DMS53 treated with DMSO at 0.1 percent for 48 hours (cell line): Measurements from ENCODE around the gene BCR.

ENCODE experiments used
- DNase-seq: peaks from one replicate; lab custom pipeline; 2025; ENCODE audit not compliant: unreplicated experiment; lab: John Stamatoyannopoulos, UW

BCR gene

DNA sequence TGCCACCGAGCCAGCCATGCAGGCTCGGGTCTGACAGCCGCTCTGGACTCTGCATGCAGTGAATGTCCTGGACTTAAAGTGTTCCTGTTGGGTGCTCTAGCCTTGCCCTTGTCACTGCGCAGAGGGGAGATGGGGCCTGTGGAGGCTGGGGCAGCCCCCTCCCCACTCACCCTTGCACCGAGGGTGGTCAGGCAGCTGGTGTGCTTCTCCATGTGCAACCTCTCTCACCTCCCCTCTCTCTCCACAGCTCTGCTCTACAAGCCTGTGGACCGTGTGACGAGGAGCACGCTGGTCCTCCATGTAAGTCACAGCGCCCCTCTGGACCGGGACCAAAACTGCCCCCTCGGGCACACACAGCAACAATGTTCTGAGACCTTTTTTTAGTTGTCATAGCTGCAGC lies 92.5 kb downstream of the BCR start:
- DNase-seq, result no peak

DNA sequence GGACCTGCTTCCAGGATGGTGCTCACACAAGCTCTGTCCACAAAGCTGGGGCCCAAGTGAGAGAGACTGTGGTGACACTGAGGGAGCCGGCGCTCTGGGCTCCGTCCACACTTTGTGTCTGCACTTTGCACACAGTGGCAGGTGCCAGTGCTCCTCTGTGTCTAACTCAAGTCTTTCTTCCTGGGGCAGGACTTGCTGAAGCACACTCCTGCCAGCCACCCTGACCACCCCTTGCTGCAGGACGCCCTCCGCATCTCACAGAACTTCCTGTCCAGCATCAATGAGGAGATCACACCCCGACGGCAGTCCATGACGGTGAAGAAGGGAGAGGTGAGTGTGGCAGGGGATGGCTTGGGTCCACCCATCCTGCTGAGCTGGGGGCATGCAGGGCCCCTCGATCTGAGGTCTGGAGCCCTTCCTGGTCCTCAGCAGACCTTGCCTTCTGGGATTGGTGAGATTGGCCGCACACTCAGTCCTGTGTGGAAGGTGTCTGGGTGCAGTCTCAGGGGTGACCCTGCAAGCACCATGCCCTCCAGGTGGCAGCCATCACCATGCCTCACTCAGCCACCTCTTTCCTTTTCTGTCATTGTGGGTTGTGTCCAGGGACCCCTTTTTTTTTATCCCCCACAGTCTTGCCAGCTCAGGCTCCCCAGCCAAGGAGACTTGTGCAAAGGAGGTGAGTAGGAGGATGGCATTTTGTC lies 93.3 kb downstream of the BCR start:
- no peak for DNase-seq

DNA sequence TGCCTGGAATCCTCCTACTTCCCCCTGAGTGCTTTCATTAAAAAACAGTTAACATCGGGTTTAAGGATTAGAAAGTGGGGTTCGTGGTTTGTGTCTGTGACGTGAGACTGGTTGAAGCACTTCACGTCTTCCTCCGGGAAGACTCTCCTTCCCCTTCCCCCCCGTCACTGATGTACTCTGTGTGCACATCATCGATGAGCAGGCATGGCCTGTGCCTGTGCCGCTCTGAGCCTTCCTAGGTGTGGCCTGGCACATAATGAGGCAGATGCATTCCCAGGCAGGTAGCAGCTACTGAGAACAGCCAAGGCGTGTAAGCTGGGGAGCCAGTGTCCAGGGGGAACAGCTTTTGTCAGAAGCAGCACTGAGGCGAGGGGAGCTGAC lies 93.8 kb downstream of the BCR start:
- DNase-seq, result no peak

DNA sequence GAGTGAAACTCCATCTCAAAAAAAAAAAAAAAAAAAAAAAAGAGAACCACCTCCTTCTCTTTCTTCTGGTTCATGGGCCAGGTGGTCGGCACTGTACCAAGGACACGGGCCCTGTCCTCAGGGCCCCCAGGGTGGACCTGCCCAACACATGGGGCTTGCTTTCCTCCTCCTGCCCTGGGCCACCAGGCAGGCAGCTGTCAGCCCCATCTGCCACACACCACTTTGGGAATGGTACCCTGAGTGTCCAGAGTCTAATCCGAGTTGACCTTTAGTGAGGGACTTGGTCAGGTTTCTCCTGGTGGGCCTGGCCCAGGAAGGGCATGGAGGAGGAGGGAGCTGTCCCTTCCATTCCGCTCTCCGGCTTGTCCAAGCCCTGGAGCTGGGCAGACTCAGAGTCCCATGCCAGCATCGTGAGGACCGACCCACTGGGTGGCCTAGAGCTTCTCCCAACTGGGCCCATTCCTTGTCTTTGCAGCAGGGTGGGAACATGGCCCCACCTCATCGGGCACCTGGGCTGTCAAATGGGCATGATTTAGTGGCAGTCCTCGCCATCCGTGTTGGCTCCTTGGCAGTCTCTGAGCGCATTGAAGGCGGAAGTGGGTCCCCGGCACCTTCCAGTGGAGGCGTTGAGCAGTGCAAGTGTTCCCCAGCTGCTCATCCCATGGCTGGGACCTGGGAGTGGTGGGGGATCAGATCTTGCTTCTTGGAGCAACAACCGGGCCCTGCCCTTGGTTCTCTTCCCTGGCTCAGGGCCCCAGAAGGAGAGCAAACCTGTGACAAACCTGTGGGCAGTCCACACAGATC lies 94.8 kb downstream of the BCR start:
- no peak for DNase-seq

DNA sequence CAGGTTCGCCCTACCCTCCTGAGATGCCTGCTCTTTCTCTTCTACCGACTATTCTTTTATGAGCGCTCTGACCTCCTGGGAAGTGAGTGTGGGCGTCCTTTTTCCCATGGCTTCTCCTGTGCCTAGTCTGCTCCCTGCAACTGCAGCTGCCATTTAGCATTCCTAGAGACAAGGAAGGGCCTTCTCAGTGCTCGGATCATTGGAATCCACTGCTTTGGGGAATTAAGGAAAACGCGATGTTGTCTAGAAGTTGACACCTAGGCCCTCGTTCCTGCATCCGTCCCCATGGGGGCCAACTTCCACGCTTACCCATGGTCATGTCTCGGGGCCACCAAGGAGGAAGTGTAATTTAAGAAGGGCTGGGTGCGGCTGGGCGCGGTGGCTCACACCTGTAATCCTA lies 95.4 kb downstream of the BCR start:
- DNase-seq, result no peak

DNA sequence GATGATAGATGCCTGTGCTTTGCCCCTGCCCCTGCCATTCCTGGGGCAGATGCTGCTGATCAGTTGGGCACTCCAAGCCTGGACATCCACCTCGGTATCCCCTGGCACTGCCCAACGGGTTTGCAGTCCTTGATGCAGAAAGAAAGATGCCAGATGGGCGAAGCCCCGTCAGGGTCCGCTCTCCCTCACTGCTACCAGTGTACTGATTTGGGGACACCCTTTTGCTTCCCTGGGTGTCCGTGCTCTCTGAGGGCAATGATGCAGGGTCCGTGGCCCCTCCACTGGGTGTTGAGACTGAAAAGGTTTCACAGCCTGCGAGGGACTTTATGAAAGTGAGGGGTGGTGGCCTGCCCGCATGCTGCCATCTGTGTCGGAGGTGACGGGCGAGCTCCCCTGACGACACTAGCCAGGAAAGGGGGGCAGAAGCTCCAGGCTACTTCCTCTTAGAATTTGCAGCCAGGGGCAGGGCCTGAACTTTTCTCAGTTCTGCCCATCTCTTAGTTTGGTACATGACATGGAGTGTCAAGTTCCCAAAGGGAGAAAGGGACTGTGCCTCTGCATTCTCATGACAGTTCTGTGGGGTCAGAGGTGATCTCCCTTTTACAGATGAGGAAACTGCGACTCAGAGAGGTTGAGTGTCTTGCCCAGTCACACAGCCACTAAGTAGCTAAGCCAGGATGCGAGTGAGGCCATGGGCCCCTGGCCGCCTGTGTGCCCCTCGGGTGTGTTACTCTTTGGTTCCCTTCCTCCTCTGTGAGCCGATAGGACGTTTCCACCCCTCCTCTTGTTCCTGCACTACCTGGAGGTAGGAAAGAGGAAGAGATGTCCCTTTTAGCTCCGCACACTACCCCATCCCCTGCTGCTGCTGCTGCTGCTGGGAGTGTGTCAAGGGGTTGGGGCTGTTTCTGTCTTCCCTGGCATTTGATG lies 96.6 kb downstream of the BCR start:
- DNase-seq, result no peak

DNA sequence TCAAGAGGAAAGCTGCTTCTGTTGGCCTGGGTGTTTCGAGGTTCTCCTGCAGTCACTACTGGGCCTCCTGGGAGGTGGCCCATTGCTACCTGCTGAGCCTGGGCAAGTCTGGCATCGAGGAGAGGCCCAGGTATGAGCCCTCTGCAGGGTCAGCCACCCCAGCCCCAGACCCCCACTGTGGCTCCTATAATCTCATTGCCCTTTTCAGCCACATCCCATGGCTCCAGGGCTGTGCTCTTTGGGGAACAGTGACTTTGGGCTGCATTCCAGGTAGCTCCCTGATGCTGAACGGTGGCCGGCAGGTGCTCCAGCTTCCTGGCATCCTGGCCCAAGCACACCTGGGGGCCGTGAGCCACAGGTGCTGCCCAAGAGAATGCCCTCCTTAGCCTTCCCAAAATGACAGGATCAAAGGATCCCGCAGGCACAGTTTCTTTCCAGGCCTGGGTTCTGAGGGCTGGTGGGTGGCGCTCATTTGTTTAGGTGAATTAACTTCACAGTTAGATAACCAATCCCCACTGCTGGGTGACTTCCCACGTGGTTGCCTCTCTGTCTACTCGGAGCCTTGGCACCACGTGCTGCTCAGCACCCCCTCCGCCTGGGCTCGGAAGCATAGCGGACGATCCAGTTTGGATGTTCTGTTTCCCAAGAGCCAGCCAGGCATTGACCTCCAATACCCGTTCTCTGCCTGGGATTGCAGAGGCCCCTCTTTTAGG lies 97.4 kb downstream of the BCR start:
- DNase-seq, result no peak

DNA sequence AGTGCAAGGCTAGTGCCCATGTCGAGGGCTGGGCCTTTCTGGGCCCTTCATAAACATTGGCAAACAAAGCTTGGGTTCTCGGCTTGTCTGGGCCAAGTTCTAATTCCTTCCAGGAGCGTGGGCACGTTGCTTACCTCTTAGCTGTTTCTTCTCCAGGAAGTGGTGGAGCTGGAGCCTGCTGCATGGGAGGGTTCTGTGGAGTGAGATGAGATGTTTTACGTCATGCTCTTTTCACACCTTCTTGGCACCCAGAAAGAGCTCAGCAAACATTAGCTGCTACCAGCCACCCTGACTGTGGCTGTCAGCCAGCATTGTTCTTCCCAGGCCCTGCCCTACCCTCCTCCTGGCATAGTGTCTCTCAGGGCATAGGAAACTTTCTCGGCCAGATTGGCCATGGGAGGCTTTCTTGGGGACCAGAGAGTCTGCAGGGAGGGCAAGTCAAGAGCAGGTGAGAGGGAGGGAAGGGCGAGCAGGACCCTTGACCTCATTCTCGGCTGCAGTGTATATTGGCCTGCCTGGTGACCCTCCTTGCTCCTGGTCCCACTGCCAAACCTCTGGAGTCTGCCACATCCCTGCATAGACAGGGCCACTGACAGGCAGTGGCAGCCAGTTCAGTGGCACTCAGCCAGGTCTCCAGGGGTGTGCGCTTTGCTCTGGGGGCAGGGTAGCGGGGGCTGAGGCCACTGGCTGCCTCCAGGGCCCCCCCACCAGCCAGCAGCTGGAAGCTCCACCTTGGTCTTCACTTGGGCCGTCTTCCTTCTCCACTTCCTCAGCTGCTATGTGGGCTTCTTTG lies 98.8 kb downstream of the BCR start:
- DNase-seq, result no peak

DNA sequence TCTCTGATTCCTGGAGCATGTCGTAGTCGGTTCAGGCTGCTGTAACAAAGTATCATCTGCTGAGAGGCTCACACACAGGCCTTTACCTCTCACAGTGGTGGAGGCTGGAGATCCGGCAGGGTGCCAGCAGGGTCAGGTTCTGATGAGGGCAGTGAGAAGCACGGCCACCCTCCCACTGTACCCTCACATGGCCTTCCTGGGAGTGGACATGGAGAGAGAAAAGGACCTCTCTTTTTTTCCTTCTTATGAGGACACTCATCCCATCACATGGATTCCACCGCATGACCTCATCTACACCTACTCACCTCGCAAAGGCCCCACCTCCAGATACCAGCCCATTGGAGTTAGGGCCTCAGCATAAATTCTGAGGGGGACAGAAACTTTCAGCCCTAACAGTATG lies 99.5 kb downstream of the BCR start:
- no peak for DNase-seq

DNA sequence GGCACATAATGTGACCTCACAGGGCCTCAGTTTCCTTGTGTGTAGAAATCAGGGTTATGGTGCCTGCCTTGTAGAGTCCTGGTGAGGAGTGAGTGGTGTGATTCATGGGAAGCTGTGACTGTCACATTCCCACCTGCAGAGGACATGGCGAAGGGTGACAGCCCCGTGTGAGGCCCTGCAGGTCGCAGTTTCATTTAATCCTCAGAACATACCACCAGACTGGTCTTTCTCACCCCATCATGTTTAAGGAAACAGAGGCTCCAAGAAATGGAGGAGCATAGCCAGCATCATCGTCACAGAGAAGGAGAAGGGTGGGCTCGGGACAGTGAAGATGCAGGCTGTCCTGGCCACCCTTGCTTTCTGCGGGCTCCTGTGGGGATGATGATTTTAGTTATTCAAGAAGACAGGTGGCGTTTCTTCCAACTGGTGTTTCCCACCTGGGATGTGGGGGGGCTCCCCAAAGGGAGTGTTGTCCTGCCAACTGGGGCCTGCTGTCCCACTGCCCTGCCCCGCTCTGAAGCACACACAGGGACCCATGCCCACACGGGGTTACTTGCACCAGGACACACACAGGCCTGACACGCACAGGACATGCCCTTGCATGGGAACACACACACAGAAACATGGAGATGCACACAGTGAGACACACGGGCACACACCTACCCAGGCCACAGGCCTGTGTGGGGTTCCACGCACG lies 100.2 kb downstream of the BCR start:
- no peak for DNase-seq

DNA sequence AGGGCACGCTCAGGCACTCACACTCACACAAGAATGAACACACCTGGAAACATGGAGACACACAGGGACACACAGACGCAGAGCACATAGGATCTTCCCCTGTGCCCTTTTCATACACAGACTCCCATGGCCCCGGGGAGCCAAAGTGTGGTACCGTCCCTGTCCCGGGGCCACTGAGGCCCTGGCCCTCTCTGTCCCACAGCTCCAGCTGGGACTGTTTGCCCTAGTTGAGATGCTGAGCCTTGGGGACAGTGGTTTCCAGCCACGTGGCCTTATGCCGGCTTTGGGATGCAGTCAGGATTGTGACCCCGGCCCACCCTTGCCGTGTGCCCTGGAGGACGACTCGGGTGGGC lies 100.7 kb downstream of the BCR start:
- no peak for DNase-seq

DNA sequence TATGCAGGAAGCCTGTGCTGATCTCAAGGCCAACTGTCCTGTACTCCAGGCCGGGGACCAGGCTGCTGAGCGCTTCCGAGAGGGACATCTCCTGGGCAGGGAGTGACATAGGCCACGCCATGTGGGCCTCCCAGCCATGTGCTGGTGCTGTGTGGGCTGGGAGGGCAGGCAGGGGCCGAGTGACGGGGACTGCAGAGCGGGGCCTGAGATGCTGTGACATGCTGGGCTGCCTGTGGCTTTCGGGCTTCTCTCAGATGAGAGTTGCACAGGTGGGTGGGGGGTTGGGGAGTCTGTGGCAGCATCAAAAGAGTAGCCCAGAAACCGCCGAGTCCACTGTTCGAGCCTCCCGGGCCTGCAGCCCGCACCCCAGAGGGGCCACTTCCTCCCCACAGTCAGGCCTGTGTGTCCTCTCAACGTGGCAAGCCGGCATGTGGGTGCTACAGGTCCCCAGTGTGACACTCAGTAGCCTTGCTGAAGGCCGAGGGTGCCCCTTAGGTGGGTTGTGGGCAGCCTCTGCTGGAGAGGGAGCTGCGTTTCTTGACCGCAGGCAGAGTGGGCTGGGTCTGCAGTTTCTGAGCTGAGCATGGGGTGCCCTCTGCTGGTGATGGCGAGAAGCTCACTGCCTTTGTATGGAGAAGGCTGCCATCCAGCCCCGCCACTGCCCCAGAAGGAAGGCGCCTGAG lies 101.2 kb downstream of the BCR start:
- peak; percentile 19 for DNase-seq

DNA sequence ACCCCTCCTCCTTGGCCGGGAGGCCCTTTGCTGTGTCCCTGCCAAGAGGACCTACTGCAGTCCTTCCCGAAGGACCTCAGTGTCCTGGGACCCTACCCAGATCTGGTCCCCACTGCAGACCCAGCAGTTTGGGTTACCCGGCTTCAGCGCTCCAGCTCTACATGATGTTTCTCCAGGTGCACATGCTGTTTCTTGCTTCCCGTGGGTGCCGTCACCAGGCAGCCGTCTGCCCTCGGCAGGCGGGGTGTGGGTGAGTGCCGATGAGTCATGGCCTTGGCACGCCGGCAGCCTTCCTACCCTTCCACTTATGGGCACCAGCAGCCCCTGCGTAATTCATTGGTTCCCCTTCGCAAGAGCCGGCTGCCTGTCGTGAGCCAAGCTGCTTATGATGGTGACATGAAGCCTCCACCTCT lies 101.8 kb downstream of the BCR start:
- DNase-seq, result peak; percentile 31

DNA sequence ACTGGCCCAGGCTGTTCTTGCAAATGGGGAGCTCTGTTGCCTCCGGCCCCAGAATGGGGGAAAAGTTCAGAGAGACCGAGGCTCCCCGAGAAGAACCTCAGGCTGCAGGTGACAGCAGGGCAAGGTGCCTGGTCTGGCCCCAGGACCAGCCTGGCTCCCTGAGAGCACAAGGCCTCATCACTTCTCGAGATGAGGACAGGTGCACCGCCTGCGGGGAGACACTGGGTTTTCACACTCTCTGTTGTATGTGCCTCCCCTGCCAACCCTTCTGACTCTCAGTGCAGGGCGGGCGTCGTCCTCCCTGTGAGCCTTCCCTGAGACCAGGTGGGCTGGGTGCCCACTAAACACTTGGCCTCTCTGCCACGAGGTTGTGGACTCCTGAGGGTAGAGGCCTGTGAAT lies 102.2 kb downstream of the BCR start:
- no peak for DNase-seq

DNA sequence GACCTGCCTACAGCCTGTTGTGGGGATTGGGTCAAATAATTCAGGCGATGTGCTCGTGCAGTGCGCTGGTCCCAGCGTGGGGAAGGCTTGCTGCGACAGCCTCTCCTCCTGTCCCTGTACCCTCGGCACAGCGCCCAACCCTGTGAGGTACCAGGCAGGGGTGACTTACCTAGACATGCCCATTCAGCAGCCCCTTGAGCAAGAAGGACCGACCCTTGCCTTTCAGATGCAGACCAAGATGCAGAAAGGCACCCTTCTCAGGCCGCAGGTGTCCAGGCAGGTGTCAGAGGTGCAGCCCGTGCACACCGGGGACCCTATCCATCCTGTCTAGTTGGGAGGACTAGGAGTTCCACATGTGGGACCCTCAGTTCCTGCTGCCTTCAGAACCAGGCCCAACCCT lies 102.7 kb downstream of the BCR start:
- no peak for DNase-seq

DNA sequence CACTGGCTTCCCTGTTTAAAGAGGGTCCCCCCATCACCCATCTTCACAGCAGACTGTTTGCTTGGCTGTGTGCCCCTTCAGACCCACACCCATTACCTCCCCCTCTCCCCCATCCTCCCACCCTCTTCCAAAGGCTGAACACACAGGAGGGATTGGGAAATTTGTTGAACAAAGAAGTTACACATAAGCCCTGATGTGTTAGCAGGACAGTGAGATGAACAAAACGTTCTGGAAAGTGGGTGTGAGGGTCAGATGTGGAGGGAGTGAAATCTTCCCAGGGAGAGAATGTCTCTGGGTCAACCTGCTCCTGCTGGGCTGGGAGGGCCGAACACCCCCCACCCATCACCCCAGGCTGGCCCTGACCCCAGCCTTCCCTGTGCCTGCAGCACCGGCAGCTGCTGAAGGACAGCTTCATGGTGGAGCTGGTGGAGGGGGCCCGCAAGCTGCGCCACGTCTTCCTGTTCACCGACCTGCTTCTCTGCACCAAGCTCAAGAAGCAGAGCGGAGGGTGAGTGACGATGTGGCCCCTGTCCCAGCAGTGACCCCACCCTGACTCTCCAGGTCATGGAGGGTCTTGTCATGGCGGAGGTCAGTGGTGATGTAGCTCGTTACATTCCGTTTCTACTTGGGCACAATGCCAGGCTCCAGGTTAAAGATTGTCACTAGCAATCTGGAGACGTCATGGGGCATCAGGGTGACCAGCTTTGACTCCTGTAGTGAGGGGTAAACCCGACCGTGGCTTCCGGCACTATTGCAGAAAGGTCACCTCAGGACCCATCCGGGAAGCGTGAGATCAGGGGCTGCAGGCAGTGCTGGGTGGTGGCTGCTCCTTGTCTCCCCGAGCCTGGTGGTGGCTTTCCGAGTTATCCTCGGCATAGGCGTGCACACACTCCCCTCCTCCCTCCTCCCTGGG lies 103.5 kb downstream of the BCR start:
- no peak for DNase-seq

DNA sequence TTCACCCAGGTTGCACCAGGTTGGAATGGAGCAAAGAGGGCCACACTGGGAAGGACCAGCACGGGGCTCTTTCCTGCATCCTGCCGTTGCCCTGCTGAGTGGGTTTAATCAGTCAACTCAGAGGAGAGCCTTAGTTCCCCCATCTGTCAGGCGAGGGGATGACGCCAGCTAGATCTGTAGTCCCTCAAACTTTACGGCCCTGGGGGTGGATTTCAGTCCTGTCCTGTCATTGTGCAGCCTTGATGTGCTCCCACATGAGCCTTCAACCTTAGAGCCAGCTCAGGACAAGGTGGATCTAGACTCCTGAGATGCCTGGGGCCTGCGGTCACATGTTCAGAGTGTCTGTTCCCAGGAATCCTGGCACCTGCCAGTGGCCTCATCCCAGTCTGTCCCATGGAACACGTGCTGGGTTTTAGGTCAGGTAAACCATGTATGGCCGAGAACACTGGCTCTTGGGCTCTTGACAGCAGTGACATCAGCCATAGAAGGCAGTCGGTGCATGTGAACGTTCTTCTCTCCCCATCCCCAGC lies 104.3 kb downstream of the BCR start:
- DNase-seq, result no peak

DNA sequence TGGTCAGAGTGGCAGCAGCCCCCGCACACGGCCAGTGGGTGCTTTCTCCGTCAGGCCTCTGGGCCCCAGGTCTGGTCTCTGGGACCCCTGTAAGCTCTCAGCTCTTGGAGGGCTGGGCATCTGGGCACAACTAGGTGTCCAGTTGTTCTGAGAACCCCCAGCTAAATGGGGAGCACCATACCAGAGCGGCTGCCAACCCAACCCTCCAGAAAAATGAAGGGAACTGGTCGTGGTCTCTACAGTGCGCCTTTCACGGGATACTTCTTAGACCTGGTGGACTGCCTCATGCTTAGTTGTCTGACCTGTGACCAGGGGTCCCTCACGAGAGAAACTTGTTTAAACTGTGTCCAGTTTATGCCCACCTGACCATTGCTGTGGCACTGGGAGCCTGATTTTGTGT lies 104.9 kb downstream of the BCR start:
- no peak for DNase-seq
